T follicular helper cell (primary cell): Measurements from ENCODE around the gene ACTR6.

Experiments used
- DNase-seq: peaks from one replicate; pipeline ENCODE4 v3.0.0-alpha.2; 2020; ENCODE audit warnings: low read depth

The ACTR6 gene

GRCh38 chr12:100267603-100268281 is 67.1 kb downstream of the ACTR6 start:
- no peak for DNase-seq

- no peak for DNase-seq
Observed at GRCh38 chr12:100268835-100269564, 68.4 kb downstream of the ACTR6 start.

GRCh38 chr12:100273782-100274181 is 73.2 kb downstream of the ACTR6 start:
- DNase-seq, result no peak
